Kidney (tissue), 14 donors: Measurements from ENCODE around the gene TFAP2C. TPM values are rescaled to one million over a fixed set of nuclear protein-coding genes. Genes with fewer than 3 reads are reported as not detected.

Experiments used
- DNase-seq, 5 donors: peaks; one replicate each; pipeline ENCODE4 v3.0.0-alpha.2; 2013 to 2020
- FAIRE-seq: peaks from 2 replicates; lab custom pipeline; 2012; peaks lifted over from hg19 to GRCh38; lab: Jason Lieb, UNC
- H3K27ac ChIP-seq, 2 donors: one replicate each; pipeline ENCODE4 v1.7.0; 2013; ENCODE audit warnings: low read depth in 2 of 2, low read length in 2 of 2, inconsistent platforms in 1 of 2
- H3K27me3 ChIP-seq: one replicate; pipeline ENCODE4 v1.7.1; 2013; ENCODE audit warnings: low read length, inconsistent platforms; ENCODE audit not compliant: control insufficient read depth, insufficient read depth
- H3K36me3 ChIP-seq, 3 donors: one replicate each; pipeline versions ENCODE4 v1.7.0 to v1.7.1; 2013; ENCODE audit warnings: low read length in 3 of 3, control low read depth in 1 of 3, inconsistent platforms in 1 of 3; ENCODE audit not compliant: insufficient read depth in 3 of 3, control insufficient read depth in 2 of 3
- H3K4me1 ChIP-seq, 3 donors: one replicate each; pipeline versions ENCODE4 v1.7.0 to v1.7.1; 2013; ENCODE audit warnings: low read length in 3 of 3, inconsistent platforms in 1 of 3, low read depth in 1 of 3; ENCODE audit not compliant: control insufficient read depth in 2 of 3, insufficient read depth in 2 of 3
- H3K4me3 ChIP-seq, 3 donors: one replicate each; pipeline versions ENCODE4 v1.7.0 to v1.8.1; 2013; ENCODE audit warnings: low read length in 3 of 3, control low read depth in 1 of 3, inconsistent platforms in 1 of 3
- H3K9ac ChIP-seq, 3 donors: one replicate each; pipeline versions ENCODE4 v1.7.0 to v1.7.1; 2013; ENCODE audit warnings: low read length in 3 of 3, control low read depth in 1 of 3, inconsistent platforms in 1 of 3
- H3K9me3 ChIP-seq, 3 donors: one replicate each; pipeline versions ENCODE4 v1.7.0 to v1.7.1; 2013; ENCODE audit warnings: low read length in 3 of 3, control low read depth in 1 of 3, inconsistent platforms in 1 of 3; ENCODE audit not compliant: control insufficient read depth in 2 of 3, insufficient read depth in 1 of 3
- intact Hi-C: fragments of 100-400 bp; cut with DNase I; formaldehyde crosslinking; loops from one replicate; pipeline ENCODE4 v1.11.1; 2022
- polyA plus RNA-seq: library from polyadenylated mRNA; stranded (reverse); fragments of 350-450 nt; fragmentation: Illumina TruSeq; extraction: RNeasy Lipid Tissue Mini Kit (QIAGEN cat#74804); gene quantifications from one replicate; pipeline ENCODE4 v1.2.3, GENCODE V29; 2014; ENCODE audit warnings: low read depth, low replicate concordance; ENCODE audit not compliant: insufficient read depth
- total RNA-seq: library from RNA; stranded (reverse); fragmentation: NEBNext Ultra II Directional; extraction: Animal tissue kit (Norgen Biotek cat#: 25700); gene quantifications from one replicate; pipeline ENCODE4 v1.2.1, GENCODE V29; 2021
- TF ChIP-seq, protein P1 (sequence below): IDR thresholded peaks from 3 replicates; pipeline ENCODE4 v1.5.1; 2012; ENCODE audit warnings: mild to moderate bottlenecking, moderate library complexity, borderline replicate concordance; ENCODE audit not compliant: insufficient read depth; ENCODE audit errors: extremely low read depth
- donor health status: control.
- donor health status: control.
- donor health status: control.
- donor health status: control.
- donor health status: control.
- donor health status: DM: yes; HTN: yes; CAD: no.
- donor health status: Normal renal cell carcinoma (clear cell type).

The TFAP2C gene
- total and polyA plus RNA-seq, 2 donors from 2014 or later = 0.65 to 1.4 TPM

DNA sequence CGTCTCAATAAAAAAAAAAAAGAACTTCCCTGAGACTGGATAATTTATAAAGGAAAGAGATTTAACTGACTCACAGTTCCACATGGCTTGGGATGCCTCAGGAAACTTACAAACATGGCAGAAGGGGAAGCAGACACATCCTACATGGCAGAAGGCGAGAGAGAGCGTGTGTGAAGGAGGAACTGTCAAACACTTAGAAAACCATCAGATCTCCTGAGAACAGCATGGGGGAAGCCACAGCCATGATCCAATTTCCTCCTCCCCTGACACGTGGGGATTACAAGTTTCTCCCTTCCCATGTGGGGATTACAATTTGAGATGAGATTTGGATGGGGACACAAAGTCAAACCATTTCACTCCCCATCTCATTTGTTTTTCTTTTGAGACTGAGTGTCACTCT is 46.6 kb upstream of the TFAP2C start:
- Histone ChIP-seq H3K4me3 (no peak overlapping the region), H3K27me3 (no peaks in the 10 kb centered on the region), H3K27ac (no peak overlapping the region), H3K4me1 (no peaks in the 10 kb centered on the region), H3K36me3 (no peaks in the 10 kb centered on the region), H3K9ac (no peak overlapping the region), H3K9me3 (no peaks in the 10 kb centered on the region)
- TF ChIP-seq, protein P1, sequence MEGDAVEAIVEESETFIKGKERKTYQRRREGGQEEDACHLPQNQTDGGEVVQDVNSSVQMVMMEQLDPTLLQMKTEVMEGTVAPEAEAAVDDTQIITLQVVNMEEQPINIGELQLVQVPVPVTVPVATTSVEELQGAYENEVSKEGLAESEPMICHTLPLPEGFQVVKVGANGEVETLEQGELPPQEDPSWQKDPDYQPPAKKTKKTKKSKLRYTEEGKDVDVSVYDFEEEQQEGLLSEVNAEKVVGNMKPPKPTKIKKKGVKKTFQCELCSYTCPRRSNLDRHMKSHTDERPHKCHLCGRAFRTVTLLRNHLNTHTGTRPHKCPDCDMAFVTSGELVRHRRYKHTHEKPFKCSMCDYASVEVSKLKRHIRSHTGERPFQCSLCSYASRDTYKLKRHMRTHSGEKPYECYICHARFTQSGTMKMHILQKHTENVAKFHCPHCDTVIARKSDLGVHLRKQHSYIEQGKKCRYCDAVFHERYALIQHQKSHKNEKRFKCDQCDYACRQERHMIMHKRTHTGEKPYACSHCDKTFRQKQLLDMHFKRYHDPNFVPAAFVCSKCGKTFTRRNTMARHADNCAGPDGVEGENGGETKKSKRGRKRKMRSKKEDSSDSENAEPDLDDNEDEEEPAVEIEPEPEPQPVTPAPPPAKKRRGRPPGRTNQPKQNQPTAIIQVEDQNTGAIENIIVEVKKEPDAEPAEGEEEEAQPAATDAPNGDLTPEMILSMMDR = no peak
- DNase-seq (no peak), FAIRE-seq (no peak)
- intact Hi-C loops = no loop called here

- TF ChIP-seq, protein P1 = no peak
- no peak overlapping the region for H3K27ac ChIP-seq
- FAIRE-seq = no peak
- no peaks in the 10 kb centered on the region for H3K36me3 ChIP-seq
- no peaks in the 10 kb centered on the region for H3K27me3 ChIP-seq
- H3K9me3 ChIP-seq = no peaks in the 10 kb centered on the region
- no peak overlapping the region for H3K4me3 ChIP-seq
- H3K4me1 ChIP-seq = no peaks in the 10 kb centered on the region
- intact Hi-C loops = no loop called here
- no peak for DNase-seq
- H3K9ac ChIP-seq = no peak overlapping the region
Measured at GRCh38 chr20:56584916-56585315, 44.2 kb upstream of the TFAP2C start.

DNA sequence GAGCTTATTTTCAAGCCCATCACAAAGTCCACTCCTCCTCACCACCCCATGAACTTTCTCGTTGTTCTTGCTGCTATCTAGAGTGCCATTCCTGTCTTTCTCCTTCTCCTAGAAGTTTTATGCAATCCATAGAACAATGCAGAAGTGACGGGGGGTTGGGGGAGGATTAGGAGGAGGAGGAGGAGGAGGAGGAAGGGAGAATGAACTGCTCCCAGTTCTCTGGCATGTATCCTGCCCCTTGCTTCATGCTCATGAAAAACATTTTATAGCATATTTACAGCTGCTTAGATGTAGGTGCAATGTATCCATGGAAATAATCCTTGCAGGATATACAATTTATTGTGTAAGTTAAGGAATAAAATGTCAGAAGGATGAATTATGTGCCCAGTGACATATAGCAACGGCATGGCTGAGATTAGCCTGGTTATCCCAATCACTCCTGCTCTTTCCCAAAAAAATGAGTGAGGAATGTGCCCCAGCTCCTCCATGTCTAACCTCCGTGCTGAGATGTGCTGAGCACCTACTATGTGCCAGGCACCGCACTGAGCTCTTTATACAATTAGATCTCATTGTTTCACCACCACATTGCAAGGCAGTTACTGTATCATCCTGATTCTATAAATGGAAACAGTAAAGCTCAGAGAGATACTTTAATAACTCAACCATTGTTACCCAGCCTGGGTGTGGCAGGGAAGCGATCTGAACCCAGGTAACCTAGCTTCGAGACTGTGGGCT is 41.6 kb upstream of the TFAP2C start:
- Histone ChIP-seq H3K9ac (no peak overlapping the region), H3K27me3 (no peaks in the 10 kb centered on the region), H3K4me3 (no peak overlapping the region), H3K9me3 (no peaks in the 10 kb centered on the region), H3K36me3 (no peaks in the 10 kb centered on the region), H3K4me1 (no peaks in the 10 kb centered on the region), H3K27ac (no peak overlapping the region)
- intact Hi-C loops = no loop called here
- no peak for DNase-seq
- TF ChIP-seq, protein P1 = no peak
- FAIRE-seq = no peak
